Neural cell (in vitro differentiated cells): ENCODE data around the gene TSEN2.
"Not testable (repeated sequence)": the region's sequence is repeated elsewhere in the genome, so short reads cannot be mapped to it uniquely, and the experiment has no call there.

Source experiments
- CTCF ChIP-seq: fragments of 450-650 bp; IDR thresholded peaks from 2 replicates; pipeline ENCODE4 v1.5.1; 2014; ENCODE audit warnings: antibody characterized with exemption, mild to moderate bottlenecking, moderate library complexity; ENCODE audit not compliant: poor library complexity, severe bottlenecking
- EP300 ChIP-seq: fragments of 450-650 bp; conservative IDR thresholded peaks from 2 replicates; pipeline ENCODE4 v1.6.1; 2014; ENCODE audit warnings: antibody characterized with exemption, mild to moderate bottlenecking, moderate library complexity; ENCODE audit not compliant: poor library complexity, severe bottlenecking
- EZH2 ChIP-seq: fragments of 200-600, 300-800 bp; shearing (Covaris generic), sonication (generic); IDR thresholded peaks from 2 replicates; pipeline ENCODE4 v1.6.1; 2014; ENCODE audit warnings: antibody characterized with exemption, low read length, borderline replicate concordance, mild to moderate bottlenecking; ENCODE audit not compliant: insufficient read depth, poor library complexity, severe bottlenecking
- RAD21 ChIP-seq: fragments of 450-650 bp; conservative IDR thresholded peaks from 2 replicates; pipeline ENCODE4 v1.6.1; 2014; ENCODE audit warnings: antibody characterized with exemption, mild to moderate bottlenecking, moderate library complexity
- SMC3 ChIP-seq: fragments of 450-650 bp; conservative IDR thresholded peaks from 2 replicates; pipeline ENCODE4 v1.6.1; 2014; ENCODE audit warnings: antibody characterized with exemption, mild to moderate bottlenecking, moderate library complexity; ENCODE audit not compliant: poor library complexity
- TAF1 ChIP-seq: IDR thresholded peaks from 2 replicates; pipeline ENCODE4 v1.6.1; 2012; ENCODE audit warnings: low read depth

- not testable (repeated sequence) for TF ChIP-seq CTCF, EZH2, SMC3, EP300, RAD21, TAF1
Measured at GRCh38 chr3:12448404-12449202, 35.7 kb upstream of the TSEN2 start.
